Measurements from ENCODE around the gene TEX52. TPM values are rescaled to one million over a fixed set of nuclear protein-coding genes. Genes with fewer than 3 reads are reported as not detected.

Gene TEX52
- total RNA-seq, 1 donor from 2014 or later: not detected

DNA sequence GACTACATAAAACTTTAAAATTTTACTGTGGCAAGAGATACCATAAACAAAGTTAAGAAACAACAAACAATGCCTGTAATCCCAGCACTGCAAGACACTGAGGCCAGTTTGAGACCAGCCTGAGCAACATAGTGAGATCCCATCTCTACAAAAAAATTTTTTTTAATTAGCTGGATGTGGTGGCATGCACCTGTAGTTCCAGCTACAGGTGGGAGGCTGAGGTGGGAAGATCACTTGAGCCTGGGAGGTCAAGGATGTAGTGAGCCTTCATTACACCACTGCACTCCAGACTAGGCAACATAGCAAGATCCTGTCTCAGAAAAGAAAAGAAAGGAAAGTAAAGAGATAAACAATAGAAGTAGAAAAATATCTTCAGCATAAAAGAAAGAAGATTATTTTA lies 3.3 kb upstream of the TEX52 start:
- Histone ChIP-seq H3K9me3 (no peaks in the 10 kb centered on the region), H3K4me3 (no peak overlapping the region), H3K36me3 (no peaks in the 10 kb centered on the region), H3K27me3 (no peaks in the 10 kb centered on the region), H3K4me1 (no peaks in the 10 kb centered on the region), H3K27ac (no peak overlapping the region)
- DNase-seq (no peak), ATAC-seq (no peak)
- intact Hi-C loops (cut with DNase I): no loop called here
- TF ChIP-seq, protein P1, sequence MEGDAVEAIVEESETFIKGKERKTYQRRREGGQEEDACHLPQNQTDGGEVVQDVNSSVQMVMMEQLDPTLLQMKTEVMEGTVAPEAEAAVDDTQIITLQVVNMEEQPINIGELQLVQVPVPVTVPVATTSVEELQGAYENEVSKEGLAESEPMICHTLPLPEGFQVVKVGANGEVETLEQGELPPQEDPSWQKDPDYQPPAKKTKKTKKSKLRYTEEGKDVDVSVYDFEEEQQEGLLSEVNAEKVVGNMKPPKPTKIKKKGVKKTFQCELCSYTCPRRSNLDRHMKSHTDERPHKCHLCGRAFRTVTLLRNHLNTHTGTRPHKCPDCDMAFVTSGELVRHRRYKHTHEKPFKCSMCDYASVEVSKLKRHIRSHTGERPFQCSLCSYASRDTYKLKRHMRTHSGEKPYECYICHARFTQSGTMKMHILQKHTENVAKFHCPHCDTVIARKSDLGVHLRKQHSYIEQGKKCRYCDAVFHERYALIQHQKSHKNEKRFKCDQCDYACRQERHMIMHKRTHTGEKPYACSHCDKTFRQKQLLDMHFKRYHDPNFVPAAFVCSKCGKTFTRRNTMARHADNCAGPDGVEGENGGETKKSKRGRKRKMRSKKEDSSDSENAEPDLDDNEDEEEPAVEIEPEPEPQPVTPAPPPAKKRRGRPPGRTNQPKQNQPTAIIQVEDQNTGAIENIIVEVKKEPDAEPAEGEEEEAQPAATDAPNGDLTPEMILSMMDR (IDR thresholded peaks at IDR 0.05): no peak

DNA sequence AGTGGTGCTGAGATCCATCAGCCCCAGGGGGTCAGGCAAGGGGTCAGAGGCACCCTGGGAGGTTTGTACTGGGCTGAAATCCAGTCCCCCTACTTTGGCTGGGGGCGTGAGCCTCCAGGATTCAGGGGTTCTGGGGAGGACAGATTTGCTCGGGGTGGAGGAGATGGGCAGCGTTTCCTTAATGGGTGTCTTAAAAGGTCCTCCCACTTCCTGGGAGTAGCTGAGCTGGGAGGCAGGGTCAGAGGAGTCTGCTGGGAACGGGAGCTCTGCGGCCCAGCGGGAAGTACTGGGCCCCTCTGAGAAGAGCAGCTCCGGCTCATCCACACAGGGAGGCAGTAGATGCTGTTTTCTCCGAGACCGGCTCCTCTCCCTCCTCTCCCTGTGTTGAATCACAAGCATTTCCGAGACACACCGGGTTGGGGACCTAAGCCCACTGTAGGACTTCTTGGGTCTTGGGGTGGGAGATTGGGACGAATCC lies 2.1 kb upstream of the TEX52 start:
- no peaks in the 10 kb centered on the region for H3K36me3 ChIP-seq
- H3K4me3 ChIP-seq: no peak overlapping the region
- DNase-seq (no peak), ATAC-seq (no peak)
- TF ChIP-seq, protein P1 (IDR thresholded peaks at IDR 0.05): no peak
- no peaks in the 10 kb centered on the region for H3K27me3 ChIP-seq
- intact Hi-C loops (cut with DNase I): no loop called here
- H3K27ac ChIP-seq: no peak overlapping the region
- H3K9me3 ChIP-seq: no peaks in the 10 kb centered on the region
- no peaks in the 10 kb centered on the region for H3K4me1 ChIP-seq

DNA sequence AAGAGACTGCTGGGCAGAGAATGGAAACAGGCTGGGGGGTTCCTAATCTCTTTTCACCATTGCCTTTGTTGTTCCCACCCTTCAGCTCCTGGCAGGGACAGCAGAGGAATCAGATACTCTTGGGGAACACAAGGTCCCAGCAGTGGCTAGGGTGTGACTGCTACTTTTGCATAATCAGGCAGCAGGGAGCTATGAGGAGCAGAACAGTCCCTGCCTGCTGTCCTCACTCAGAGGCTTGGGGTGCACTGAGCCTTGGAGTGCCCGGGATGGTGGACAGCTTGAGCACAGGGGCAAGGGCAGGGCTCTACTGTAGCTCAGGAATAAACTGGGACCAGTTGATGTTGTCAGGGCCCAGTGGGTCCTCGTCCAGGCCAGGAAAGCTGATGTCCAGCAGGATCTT lies 1.5 kb upstream of the TEX52 start:
- Histone ChIP-seq H3K4me1 (peaks cover 5% of the 10 kb centered on the region), H3K4me3 (no peak overlapping the region), H3K27ac (no peak overlapping the region), H3K9me3 (no peaks in the 10 kb centered on the region), H3K27me3 (no peaks in the 10 kb centered on the region), H3K36me3 (no peaks in the 10 kb centered on the region)
- ATAC-seq (no peak), DNase-seq (no peak)
- TF ChIP-seq, protein P1 (IDR thresholded peaks at IDR 0.05): no peak
- intact Hi-C loops (cut with DNase I): no loop called here

DNA sequence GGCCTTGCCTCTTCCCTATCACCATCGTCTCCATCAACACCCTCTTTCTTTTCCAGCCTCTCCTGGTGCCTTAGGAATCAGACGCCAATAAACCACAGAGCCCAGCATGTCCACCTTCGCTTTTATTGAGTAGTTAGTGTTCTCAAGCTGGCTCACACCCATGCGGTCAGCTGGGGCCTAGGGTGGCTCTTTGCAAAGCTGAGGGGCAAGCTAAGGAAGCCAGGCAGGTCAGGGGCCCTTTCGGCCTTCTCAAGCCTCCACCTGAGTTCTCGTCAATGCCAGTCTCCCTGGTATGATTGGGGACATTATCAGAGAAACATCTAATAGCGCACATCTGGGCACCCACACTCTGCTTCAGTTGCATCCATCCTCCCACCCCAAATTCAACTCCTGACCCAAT lies 737 bp upstream of the TEX52 start:
- DNase-seq (no peak), ATAC-seq (no peak)
- H3K9me3 ChIP-seq: no peaks in the 10 kb centered on the region
- TF ChIP-seq, protein P1 (IDR thresholded peaks at IDR 0.05): no peak
- no peak overlapping the region for H3K4me3 ChIP-seq
- H3K36me3 ChIP-seq: no peaks in the 10 kb centered on the region
- H3K27ac ChIP-seq: no peak overlapping the region
- peaks cover 5% of the 10 kb centered on the region for H3K4me1 ChIP-seq
- no peaks in the 10 kb centered on the region for H3K27me3 ChIP-seq
- intact Hi-C loops (cut with DNase I): no loop called here

DNA sequence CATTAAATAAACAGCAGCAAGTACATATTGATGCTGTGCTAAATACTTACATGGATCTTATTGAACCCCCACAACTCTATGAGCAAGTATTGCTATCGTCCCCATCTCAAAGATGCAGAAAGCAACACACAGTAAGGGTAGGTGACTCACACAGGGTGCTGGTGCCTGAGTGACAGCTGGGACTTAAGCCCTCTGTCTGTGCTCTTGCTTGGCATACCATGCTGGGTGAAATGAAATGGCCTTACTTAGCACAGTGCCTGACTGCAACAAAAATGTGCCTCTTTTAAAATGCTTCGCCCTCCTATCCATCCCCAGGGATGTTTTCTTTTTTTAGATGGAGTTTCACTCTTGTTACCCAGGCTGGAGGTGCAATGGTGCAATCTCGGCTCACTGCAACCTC lies 788 bp downstream of the TEX52 start:
- no peak for ATAC-seq
- H3K36me3 ChIP-seq: no peaks in the 10 kb centered on the region

More for the DNA sequence above, 788 bp downstream of the TEX52 start:
- TF ChIP-seq, protein P1 (IDR thresholded peaks at IDR 0.05): no peak
- no peak for DNase-seq
- Histone ChIP-seq H3K9me3 (no peaks in the 10 kb centered on the region), H3K4me3 (no peak overlapping the region), H3K4me1 (peaks cover 5% of the 10 kb centered on the region), H3K27ac (no peak overlapping the region), H3K27me3 (no peaks in the 10 kb centered on the region)
- intact Hi-C loops (cut with DNase I): no loop called here
